ENCODE data around the gene C4orf51. TPM values are rescaled to one million over a fixed set of nuclear protein-coding genes. Genes with fewer than 3 reads are reported as not detected.

The C4orf51 gene
- total and polyA plus RNA-seq, 2 of the 4 experiments (the other 2 are of a cell fraction): not detected

DNA sequence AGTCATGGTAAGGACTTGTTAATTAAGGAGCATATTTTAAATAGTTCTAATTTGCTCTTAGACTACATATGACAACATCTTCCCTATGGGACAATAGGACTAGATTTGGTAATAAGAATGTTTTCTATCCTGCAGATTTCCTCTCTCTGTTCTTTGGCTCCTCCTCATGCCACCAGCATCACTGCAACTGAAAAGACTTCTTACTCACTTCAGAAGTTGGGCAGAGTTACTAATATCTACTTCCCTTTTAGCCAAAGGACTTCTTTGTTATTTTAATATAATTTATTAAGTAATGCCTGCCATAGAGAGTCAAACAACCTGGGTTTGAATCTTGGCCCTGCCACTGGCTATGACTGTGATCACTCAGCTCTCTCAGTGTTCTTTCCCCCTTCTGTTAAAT lies 44.3 kb upstream of the C4orf51 start:
- no peak overlapping the region for H3K4me3 ChIP-seq (ENCODE audit: insufficient read depth, low read depth, low read length)
- no peak overlapping the region for H3K18ac ChIP-seq (ENCODE audit: low read depth, low read length)
- H3K36me3 ChIP-seq (ENCODE audit: control insufficient read depth, insufficient read depth, low read length): peaks cover 3% of the 10 kb centered on the region; the same call in 1 of the 2 replicates
- ChIA-PET POLR2A (ENCODE audit: unreplicated experiment) (no interaction called here), CTCF (no interaction called here)
- no peaks in the 10 kb centered on the region for H3K9me1 ChIP-seq (ENCODE audit: insufficient read depth, low read length)
- no TSS peak for BruUV-seq (replicated peaks)
- H4K20me1 ChIP-seq (ENCODE audit: insufficient read depth, low read length): no peaks in the 10 kb centered on the region
- dilution Hi-C loops (cut with HindIII; ENCODE audit: low sequenced_read_pairs, unreplicated experiment) (no loop called here), intact Hi-C loops (cut with micrococcal nuclease) (no loop called here), in situ Hi-C loops (cut with MboI; ENCODE audit: low sequenced_read_pairs) (no loop called here)
- H3K9me3 ChIP-seq (ENCODE audit: control insufficient read depth, insufficient read depth, low read length): no peaks in the 10 kb centered on the region
- no peak overlapping the region for H2BK20ac ChIP-seq (ENCODE audit: low read depth, low read length)
- no peak overlapping the region for H4K91ac ChIP-seq (ENCODE audit: insufficient read depth, low read depth, low read length)
- no peak overlapping the region for H3K56ac ChIP-seq (ENCODE audit: extremely low read depth, insufficient read depth, low read length)
- H3K14ac ChIP-seq (replicated peaks; ENCODE audit: low read depth, low read length): no peak overlapping the region
- no peak overlapping the region for H2AK5ac ChIP-seq (ENCODE audit: low read depth, low read length)
- H2BK5ac ChIP-seq (ENCODE audit: low read depth, low read length, poor library complexity, severe bottlenecking): no peak overlapping the region
- H3K23ac ChIP-seq (ENCODE audit: low read depth, low read length): no peak overlapping the region
- H4K8ac ChIP-seq (ENCODE audit: low read depth in 2 of 2, low read length in 2 of 2): no peak overlapping the region
- no peak for DNase-seq
- H3K79me1 ChIP-seq (ENCODE audit: low read depth in 1 of 2, low read length in 2 of 2): no peaks in the 10 kb centered on the region; a peak in 1 of 4 replicates
- TF ChIP-seq MAZ (IDR thresholded peaks at IDR 0.05; ENCODE audit: borderline replicate concordance, low read depth, low read length): no peak
- TF ChIP-seq MXI1 (IDR thresholded peaks at IDR 0.05; ENCODE audit: borderline replicate concordance, low read depth, low read length): no peak
- TF ChIP-seq POLR2A (IDR thresholded peaks at IDR 0.05; ENCODE audit: low read depth, low read length): no peak
- TF ChIP-seq RCOR1 (IDR thresholded peaks at IDR 0.05; ENCODE audit: insufficient replicate concordance, low read length): no peak
- no peak overlapping the region for H2AFZ ChIP-seq (replicated peaks; ENCODE audit: low read length, poor library complexity)
- no peak overlapping the region for H3K9ac ChIP-seq (ENCODE audit: low read depth, low read length)
- no peak overlapping the region for H3K4me2 ChIP-seq (ENCODE audit: low read depth, low read length)
- no peaks in the 10 kb centered on the region for H3K27me3 ChIP-seq (ENCODE audit: control insufficient read depth, insufficient read depth, low read length)
- no peak overlapping the region for H2BK15ac ChIP-seq (ENCODE audit: low read depth, low read length)
- H4K5ac ChIP-seq (ENCODE audit: low read depth, low read length): no peak overlapping the region
- no peak overlapping the region for H3K27ac ChIP-seq (ENCODE audit: insufficient read depth, low read length)
- H2AK9ac ChIP-seq (replicated peaks; ENCODE audit: low read depth, low read length, poor library complexity): no peak overlapping the region
- no peak overlapping the region for H2BK120ac ChIP-seq (ENCODE audit: low read depth, low read length)
- ATAC-seq (ENCODE audit: low read depth): no peak
- no peaks in the 10 kb centered on the region; the same call in 1 of the 2 replicates for H3K4me1 ChIP-seq (ENCODE audit: control insufficient read depth, insufficient read depth, low read length)
- H3K4ac ChIP-seq (ENCODE audit: low read depth, low read length): no peak overlapping the region
